Measurements from ENCODE around the gene MTTP.

Gene MTTP

GRCh38 chr4:99665983-99666382, 91.4 kb downstream of the MTTP start:
- DNase-seq (ENCODE audit: low read depth), result no peak
- TF ChIP-seq CTCF (conservative IDR thresholded peaks at IDR 0.05; ENCODE audit: low read depth, low read length), result no peak

GRCh38 chr4:99668472-99668871, 93.8 kb downstream of the MTTP start:
- no peak for DNase-seq (ENCODE audit: low read depth)
- no peak overlapping the region for H3K4me3 ChIP-seq (ENCODE audit: low read length)
- no peak for TF ChIP-seq CTCF (conservative IDR thresholded peaks at IDR 0.05; ENCODE audit: low read depth, low read length)

More at GRCh38 chr4:99665983-99666382, 91.4 kb downstream of the MTTP start:
- no peak overlapping the region for H3K4me3 ChIP-seq (ENCODE audit: low read length)

GRCh38 chr4:99669084-99669483, 94.5 kb downstream of the MTTP start:
- no peak for TF ChIP-seq CTCF (conservative IDR thresholded peaks at IDR 0.05; ENCODE audit: low read depth, low read length)
- no peak for DNase-seq (ENCODE audit: low read depth)
- H3K4me3 ChIP-seq (ENCODE audit: low read length), result no peak overlapping the region

- DNase-seq (ENCODE audit: low read depth), result no peak
- no peak for TF ChIP-seq CTCF (conservative IDR thresholded peaks at IDR 0.05; ENCODE audit: low read depth, low read length)
- H3K4me3 ChIP-seq (ENCODE audit: low read length), result no peak overlapping the region
Measured at GRCh38 chr4:99670409-99671073, 95.9 kb downstream of the MTTP start.

Data from retinal pigment epithelial cell (primary cell).